ENCODE measurements around the gene RFPL4A. TPM values are rescaled to one million over a fixed set of nuclear protein-coding genes. Genes with fewer than 3 reads are reported as not detected.

Gene RFPL4A
- total and polyA plus RNA-seq, 2 of the 13 experiments (the other 11 are each of a cell fraction or from before 2014, with no cell fraction given): not detected

DNA sequence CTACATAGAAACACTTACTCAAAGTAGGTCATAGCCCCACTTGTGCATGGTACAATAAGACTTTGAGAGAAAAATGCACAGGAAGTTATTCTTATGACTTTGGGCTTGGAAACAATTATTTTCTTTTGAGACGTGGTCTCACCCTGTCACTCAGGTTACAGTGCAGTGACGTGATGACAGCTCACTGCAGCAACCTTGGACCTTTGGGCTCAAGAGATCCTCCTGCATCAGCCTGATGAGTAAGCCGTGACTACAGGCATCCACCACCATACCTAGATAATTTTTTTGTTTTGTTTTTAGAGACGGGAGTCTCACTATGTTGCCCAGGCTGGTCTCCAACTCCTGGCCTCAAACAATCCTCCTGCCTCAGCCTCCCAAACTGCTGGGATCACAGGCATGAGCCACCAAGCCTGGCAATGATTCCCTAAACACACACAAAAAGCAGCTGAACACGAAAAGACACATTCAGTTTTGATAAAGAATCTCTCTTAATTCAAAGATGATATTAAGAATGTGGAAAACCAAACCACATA is 38.6 kb upstream of the RFPL4A start (continued):
- TF ChIP-seq, protein P1, sequence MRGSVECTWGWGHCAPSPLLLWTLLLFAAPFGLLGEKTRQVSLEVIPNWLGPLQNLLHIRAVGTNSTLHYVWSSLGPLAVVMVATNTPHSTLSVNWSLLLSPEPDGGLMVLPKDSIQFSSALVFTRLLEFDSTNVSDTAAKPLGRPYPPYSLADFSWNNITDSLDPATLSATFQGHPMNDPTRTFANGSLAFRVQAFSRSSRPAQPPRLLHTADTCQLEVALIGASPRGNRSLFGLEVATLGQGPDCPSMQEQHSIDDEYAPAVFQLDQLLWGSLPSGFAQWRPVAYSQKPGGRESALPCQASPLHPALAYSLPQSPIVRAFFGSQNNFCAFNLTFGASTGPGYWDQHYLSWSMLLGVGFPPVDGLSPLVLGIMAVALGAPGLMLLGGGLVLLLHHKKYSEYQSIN (CRISPR knock-in tag; IDR thresholded peaks at IDR 0.05; ENCODE audit: borderline replicate concordance): no peak
- no peak for TF ChIP-seq ZFP90 (CRISPR knock-in tag; IDR thresholded peaks at IDR 0.05; ENCODE audit: borderline replicate concordance)
- TF ChIP-seq ETV5 (CRISPR knock-in tag; IDR thresholded peaks at IDR 0.05; ENCODE audit: borderline replicate concordance): no peak
- TF ChIP-seq CREB1 (IDR thresholded peaks at IDR 0.05): peak; percentile 50; the same call in 1 of the 2 replicates
- no peak for TF ChIP-seq CREB1 (CRISPR knock-in tag; IDR thresholded peaks at IDR 0.05)
- TF ChIP-seq ZBTB1 (CRISPR knock-in tag; IDR thresholded peaks at IDR 0.05; ENCODE audit: borderline replicate concordance): no peak
- TF ChIP-seq, protein P2, sequence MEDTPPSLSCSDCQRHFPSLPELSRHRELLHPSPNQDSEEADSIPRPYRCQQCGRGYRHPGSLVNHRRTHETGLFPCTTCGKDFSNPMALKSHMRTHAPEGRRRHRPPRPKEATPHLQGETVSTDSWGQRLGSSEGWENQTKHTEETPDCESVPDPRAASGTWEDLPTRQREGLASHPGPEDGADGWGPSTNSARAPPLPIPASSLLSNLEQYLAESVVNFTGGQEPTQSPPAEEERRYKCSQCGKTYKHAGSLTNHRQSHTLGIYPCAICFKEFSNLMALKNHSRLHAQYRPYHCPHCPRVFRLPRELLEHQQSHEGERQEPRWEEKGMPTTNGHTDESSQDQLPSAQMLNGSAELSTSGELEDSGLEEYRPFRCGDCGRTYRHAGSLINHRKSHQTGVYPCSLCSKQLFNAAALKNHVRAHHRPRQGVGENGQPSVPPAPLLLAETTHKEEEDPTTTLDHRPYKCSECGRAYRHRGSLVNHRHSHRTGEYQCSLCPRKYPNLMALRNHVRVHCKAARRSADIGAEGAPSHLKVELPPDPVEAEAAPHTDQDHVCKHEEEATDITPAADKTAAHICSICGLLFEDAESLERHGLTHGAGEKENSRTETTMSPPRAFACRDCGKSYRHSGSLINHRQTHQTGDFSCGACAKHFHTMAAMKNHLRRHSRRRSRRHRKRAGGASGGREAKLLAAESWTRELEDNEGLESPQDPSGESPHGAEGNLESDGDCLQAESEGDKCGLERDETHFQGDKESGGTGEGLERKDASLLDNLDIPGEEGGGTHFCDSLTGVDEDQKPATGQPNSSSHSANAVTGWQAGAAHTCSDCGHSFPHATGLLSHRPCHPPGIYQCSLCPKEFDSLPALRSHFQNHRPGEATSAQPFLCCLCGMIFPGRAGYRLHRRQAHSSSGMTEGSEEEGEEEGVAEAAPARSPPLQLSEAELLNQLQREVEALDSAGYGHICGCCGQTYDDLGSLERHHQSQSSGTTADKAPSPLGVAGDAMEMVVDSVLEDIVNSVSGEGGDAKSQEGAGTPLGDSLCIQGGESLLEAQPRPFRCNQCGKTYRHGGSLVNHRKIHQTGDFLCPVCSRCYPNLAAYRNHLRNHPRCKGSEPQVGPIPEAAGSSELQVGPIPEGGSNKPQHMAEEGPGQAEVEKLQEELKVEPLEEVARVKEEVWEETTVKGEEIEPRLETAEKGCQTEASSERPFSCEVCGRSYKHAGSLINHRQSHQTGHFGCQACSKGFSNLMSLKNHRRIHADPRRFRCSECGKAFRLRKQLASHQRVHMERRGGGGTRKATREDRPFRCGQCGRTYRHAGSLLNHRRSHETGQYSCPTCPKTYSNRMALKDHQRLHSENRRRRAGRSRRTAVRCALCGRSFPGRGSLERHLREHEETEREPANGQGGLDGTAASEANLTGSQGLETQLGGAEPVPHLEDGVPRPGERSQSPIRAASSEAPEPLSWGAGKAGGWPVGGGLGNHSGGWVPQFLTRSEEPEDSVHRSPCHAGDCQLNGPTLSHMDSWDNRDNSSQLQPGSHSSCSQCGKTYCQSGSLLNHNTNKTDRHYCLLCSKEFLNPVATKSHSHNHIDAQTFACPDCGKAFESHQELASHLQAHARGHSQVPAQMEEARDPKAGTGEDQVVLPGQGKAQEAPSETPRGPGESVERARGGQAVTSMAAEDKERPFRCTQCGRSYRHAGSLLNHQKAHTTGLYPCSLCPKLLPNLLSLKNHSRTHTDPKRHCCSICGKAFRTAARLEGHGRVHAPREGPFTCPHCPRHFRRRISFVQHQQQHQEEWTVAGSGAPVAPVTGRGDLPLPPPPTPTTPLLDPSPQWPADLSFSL (CRISPR knock-in tag; IDR thresholded peaks at IDR 0.05): no peak
- TF ChIP-seq, protein P3, sequence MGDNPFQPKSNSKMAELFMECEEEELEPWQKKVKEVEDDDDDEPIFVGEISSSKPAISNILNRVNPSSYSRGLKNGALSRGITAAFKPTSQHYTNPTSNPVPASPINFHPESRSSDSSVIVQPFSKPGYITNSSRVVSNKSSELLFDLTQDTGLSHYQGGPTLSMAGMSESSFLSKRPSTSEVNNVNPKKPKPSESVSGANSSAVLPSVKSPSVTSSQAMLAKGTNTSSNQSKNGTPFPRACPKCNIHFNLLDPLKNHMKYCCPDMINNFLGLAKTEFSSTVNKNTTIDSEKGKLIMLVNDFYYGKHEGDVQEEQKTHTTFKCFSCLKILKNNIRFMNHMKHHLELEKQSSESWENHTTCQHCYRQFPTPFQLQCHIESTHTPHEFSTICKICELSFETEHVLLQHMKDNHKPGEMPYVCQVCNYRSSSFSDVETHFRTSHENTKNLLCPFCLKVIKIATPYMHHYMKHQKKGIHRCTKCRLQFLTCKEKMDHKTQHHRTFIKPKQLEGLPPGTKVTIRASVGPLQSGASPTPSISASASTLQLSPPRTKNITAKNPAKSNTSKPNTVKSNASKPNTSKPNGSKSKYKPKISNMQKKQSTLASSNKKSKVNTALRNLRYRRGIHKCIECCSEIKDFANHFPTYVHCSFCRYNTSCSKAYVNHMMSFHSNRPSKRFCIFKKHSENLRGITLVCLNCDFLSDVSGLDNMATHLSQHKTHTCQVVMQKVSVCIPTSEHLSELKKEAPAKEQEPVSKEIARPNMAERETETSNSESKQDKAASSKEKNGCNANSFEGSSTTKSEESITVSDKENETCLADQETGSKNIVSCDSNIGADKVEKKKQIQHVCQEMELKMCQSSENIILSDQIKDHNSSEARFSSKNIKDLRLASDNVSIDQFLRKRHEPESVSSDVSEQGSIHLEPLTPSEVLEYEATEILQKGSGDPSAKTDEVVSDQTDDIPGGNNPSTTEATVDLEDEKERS (CRISPR knock-in tag; IDR thresholded peaks at IDR 0.05): no peak
- TF ChIP-seq ISX (CRISPR knock-in tag; conservative IDR thresholded peaks at IDR 0.05): no peak
- TF ChIP-seq, protein P4, sequence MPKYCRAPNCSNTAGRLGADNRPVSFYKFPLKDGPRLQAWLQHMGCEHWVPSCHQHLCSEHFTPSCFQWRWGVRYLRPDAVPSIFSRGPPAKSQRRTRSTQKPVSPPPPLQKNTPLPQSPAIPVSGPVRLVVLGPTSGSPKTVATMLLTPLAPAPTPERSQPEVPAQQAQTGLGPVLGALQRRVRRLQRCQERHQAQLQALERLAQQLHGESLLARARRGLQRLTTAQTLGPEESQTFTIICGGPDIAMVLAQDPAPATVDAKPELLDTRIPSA (CRISPR knock-in tag; IDR thresholded peaks at IDR 0.05; ENCODE audit: borderline replicate concordance): no peak
- TF ChIP-seq FOSL2 (CRISPR knock-in tag; IDR thresholded peaks at IDR 0.05): peak; percentile 57; the same call in 1 of the 2 replicates
- TF ChIP-seq RFXANK (CRISPR knock-in tag; IDR thresholded peaks at IDR 0.05): no peak
- TF ChIP-seq TRIM24 (CRISPR knock-in tag; IDR thresholded peaks at IDR 0.05): no peak
- no peak for TF ChIP-seq SSRP1 (CRISPR knock-in tag; IDR thresholded peaks at IDR 0.05)
- TF ChIP-seq, protein P5, sequence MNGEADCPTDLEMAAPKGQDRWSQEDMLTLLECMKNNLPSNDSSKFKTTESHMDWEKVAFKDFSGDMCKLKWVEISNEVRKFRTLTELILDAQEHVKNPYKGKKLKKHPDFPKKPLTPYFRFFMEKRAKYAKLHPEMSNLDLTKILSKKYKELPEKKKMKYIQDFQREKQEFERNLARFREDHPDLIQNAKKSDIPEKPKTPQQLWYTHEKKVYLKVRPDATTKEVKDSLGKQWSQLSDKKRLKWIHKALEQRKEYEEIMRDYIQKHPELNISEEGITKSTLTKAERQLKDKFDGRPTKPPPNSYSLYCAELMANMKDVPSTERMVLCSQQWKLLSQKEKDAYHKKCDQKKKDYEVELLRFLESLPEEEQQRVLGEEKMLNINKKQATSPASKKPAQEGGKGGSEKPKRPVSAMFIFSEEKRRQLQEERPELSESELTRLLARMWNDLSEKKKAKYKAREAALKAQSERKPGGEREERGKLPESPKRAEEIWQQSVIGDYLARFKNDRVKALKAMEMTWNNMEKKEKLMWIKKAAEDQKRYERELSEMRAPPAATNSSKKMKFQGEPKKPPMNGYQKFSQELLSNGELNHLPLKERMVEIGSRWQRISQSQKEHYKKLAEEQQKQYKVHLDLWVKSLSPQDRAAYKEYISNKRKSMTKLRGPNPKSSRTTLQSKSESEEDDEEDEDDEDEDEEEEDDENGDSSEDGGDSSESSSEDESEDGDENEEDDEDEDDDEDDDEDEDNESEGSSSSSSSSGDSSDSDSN (CRISPR knock-in tag; IDR thresholded peaks at IDR 0.05): no peak
- TF ChIP-seq XBP1 (CRISPR knock-in tag; IDR thresholded peaks at IDR 0.05): no peak
- TF ChIP-seq ZNF121 (CRISPR knock-in tag; IDR thresholded peaks at IDR 0.05): peak; percentile 69; the same call in 1 of the 2 replicates
